C4-2B (cell line): ENCODE data around the gene BCL2L1.

Experiments used
- ZFX ChIP-seq: fragments of 450-650 bp; IDR thresholded peaks from 2 replicates; pipeline ENCODE4 v1.6.1; 2017
- TF ChIP-seq, protein P1 (sequence below): fragments of 450-650 bp; conservative IDR thresholded peaks from 2 replicates; pipeline ENCODE4 v1.5.1; 2017; ENCODE audit warnings: mild to moderate bottlenecking

DNA sequence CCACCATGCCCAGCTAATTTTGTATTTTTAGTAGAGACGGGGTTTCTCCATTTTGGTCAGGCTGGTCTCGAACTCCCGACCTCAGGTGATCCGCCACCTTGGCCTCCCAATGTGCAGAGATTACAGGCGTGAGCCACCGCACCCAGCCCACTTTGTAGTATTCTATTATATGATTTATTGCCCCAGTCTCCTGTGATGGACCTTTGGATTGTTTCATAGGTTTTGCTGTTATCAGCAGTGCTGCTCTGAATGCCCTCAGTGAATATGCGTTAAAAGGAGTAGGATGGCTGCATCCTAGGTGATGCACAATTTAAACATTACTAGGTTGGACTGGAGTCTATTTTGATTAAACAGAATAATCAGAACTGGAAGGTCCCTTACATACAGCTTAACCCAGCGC is 107.3 kb downstream of the BCL2L1 start:
- TF ChIP-seq, protein P1, sequence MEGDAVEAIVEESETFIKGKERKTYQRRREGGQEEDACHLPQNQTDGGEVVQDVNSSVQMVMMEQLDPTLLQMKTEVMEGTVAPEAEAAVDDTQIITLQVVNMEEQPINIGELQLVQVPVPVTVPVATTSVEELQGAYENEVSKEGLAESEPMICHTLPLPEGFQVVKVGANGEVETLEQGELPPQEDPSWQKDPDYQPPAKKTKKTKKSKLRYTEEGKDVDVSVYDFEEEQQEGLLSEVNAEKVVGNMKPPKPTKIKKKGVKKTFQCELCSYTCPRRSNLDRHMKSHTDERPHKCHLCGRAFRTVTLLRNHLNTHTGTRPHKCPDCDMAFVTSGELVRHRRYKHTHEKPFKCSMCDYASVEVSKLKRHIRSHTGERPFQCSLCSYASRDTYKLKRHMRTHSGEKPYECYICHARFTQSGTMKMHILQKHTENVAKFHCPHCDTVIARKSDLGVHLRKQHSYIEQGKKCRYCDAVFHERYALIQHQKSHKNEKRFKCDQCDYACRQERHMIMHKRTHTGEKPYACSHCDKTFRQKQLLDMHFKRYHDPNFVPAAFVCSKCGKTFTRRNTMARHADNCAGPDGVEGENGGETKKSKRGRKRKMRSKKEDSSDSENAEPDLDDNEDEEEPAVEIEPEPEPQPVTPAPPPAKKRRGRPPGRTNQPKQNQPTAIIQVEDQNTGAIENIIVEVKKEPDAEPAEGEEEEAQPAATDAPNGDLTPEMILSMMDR: no peak
- TF ChIP-seq ZFX: no peak
